HL-60 (cell line): ENCODE results near the gene RPA1.

Source experiments
- CTCF ChIP-seq: IDR thresholded peaks from one replicate; pipeline ENCODE4 v1.5.1; 2011; ENCODE audit warnings: low read length, control low read depth, inconsistent platforms; ENCODE audit not compliant: insufficient read depth
- GABPA ChIP-seq: IDR thresholded peaks from 2 replicates; pipeline ENCODE4 v1.6.1; 2012; ENCODE audit warnings: low read depth
- POLR2AphosphoS5 ChIP-seq: IDR thresholded peaks from 2 replicates; pipeline ENCODE4 v1.6.1; 2012; ENCODE audit warnings: low read depth
- REST ChIP-seq: IDR thresholded peaks from 2 replicates; pipeline ENCODE4 v1.6.1; 2012; ENCODE audit warnings: low read depth; ENCODE audit not compliant: insufficient replicate concordance
- SPI1 ChIP-seq: IDR thresholded peaks from 2 replicates; pipeline ENCODE4 v1.6.1; 2012; ENCODE audit warnings: low read depth, mild to moderate bottlenecking, borderline replicate concordance

GRCh38 chr17:1912146-1912545 is 82.3 kb downstream of the RPA1 start:
- TF ChIP-seq CTCF (no peak), SPI1 (no peak), POLR2AphosphoS5 (no peak), REST (no peak), GABPA (no peak)
